ENCODE results near the gene ESPNL. TPM values are rescaled to one million over a fixed set of nuclear protein-coding genes. Genes with fewer than 3 reads are reported as not detected.

ESPNL gene
- polyA plus RNA-seq, 1 donor (not counting 4 experiments of a cell fraction or from before 2014, with no cell fraction given), result 0.16 TPM

DNA sequence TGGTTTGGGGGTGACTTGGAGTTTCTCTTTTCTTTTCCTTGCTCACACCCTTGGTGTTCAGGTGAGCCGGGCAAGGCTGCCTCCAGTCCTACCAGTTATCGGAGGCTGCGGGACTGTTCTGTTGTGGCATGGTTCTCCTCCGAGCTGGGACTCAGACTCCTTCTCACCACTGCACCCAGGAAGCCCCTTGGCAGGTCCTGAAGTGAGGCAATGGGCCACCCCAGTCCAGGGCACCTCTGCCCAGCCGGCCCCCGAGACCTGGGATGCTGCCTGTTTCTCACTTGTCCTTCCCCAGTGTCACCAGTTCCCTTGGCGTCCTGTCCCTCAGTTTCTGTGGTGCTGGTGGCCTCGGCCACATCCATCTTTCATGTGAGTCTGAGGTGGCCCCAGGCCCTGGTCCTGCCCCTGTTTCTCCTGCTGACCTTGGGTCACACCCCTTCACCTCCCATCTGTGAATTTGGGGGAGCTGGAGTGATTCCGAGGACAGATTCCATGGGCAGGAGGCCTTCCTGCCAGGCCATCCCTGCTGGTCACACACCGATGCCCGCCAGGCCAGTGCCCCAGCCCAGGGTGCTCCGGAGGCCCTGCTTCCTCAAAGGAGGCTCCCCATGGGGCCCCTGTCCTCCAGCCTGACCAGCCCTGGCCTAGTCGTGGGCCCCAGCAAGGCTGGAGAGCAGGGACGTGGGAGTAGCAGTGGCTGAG is 31.8 kb downstream of the ESPNL start:
- TF ChIP-seq CTCF (optimal IDR thresholded peaks at IDR 0.05 in 1 of 3, IDR thresholded peaks at IDR 0.05 in 1 of 3, conservative IDR thresholded peaks at IDR 0.05 in 1 of 3; ENCODE audit: extremely low read depth in 1 of 3, insufficient read depth in 2 of 3, low read length in 3 of 3) (no peak), EZH2 (IDR thresholded peaks at IDR 0.05; ENCODE audit: low read length) (no peak)
- H4K20me1 ChIP-seq (ENCODE audit: control insufficient read depth, extremely low read depth, insufficient read depth, low read length), result no peaks in the 10 kb centered on the region
- no peak overlapping the region for H3K4me2 ChIP-seq (ENCODE audit: control insufficient read depth, extremely low read depth, insufficient read depth, low read depth, low read length)
- H3K79me2 ChIP-seq (ENCODE audit: control insufficient read depth, insufficient read depth, low read length), result no peaks in the 10 kb centered on the region
- dilution Hi-C loops (cut with MboI; ENCODE audit: extremely low pct_ligation_motif_present, low sequenced_read_pairs), result no loop called here
- H2AFZ ChIP-seq (ENCODE audit: control insufficient read depth, low read length), result no peak overlapping the region
- no peaks in the 10 kb centered on the region for H3K9me3 ChIP-seq (ENCODE audit: control insufficient read depth, low read depth, low read length)
- FAIRE-seq (no peak), DNase-seq (ENCODE audit: low read depth, low spot score) (no peak)
- no peak overlapping the region for H3K4me3 ChIP-seq (ENCODE audit: control insufficient read depth in 2 of 3, extremely low read depth in 1 of 3, insufficient read depth in 2 of 3, low read depth in 1 of 3, low read length in 3 of 3)
- H3K27ac ChIP-seq (ENCODE audit: control insufficient read depth, insufficient read depth, low read length), result no peak overlapping the region
- no peaks in the 10 kb centered on the region for H3K36me3 ChIP-seq (ENCODE audit: control insufficient read depth in 2 of 2, extremely low read depth in 1 of 2, insufficient read depth in 2 of 2, low read length in 2 of 2)
- H3K9me1 ChIP-seq (ENCODE audit: control insufficient read depth, extremely low read depth, insufficient read depth, low read length), result no peaks in the 10 kb centered on the region
- H3K27me3 ChIP-seq (ENCODE audit: control insufficient read depth, extremely low read depth, insufficient read depth, low read length), result peaks cover 5% of the 10 kb centered on the region
- H3K9ac ChIP-seq (ENCODE audit: control insufficient read depth, extremely low read depth, insufficient read depth, low read length), result no peak overlapping the region
- H3K4me1 ChIP-seq (ENCODE audit: control insufficient read depth, extremely low read depth, insufficient read depth, low read length), result no peaks in the 10 kb centered on the region

GRCh38 chr2:238132463-238133450 is 32.6 kb downstream of the ESPNL start:
- H3K36me3 ChIP-seq (ENCODE audit: control insufficient read depth in 2 of 2, extremely low read depth in 1 of 2, insufficient read depth in 2 of 2, low read length in 2 of 2), result no peaks in the 10 kb centered on the region
- H3K27me3 ChIP-seq (ENCODE audit: control insufficient read depth, extremely low read depth, insufficient read depth, low read length), result peaks cover 5% of the 10 kb centered on the region
- FAIRE-seq (no peak), DNase-seq (ENCODE audit: low read depth, low spot score) (no peak)
- no peaks in the 10 kb centered on the region for H3K9me3 ChIP-seq (ENCODE audit: control insufficient read depth, low read depth, low read length)
- no peaks in the 10 kb centered on the region for H3K4me1 ChIP-seq (ENCODE audit: control insufficient read depth, extremely low read depth, insufficient read depth, low read length)
- H3K27ac ChIP-seq (ENCODE audit: control insufficient read depth, insufficient read depth, low read length), result no peak overlapping the region
- TF ChIP-seq EZH2 (IDR thresholded peaks at IDR 0.05; ENCODE audit: low read length) (no peak), CTCF (optimal IDR thresholded peaks at IDR 0.05 in 1 of 3, IDR thresholded peaks at IDR 0.05 in 1 of 3, conservative IDR thresholded peaks at IDR 0.05 in 1 of 3; ENCODE audit: extremely low read depth in 1 of 3, insufficient read depth in 2 of 3, low read length in 3 of 3) (no peak)
- no peaks in the 10 kb centered on the region for H3K79me2 ChIP-seq (ENCODE audit: control insufficient read depth, insufficient read depth, low read length)
- H3K9ac ChIP-seq (ENCODE audit: control insufficient read depth, extremely low read depth, insufficient read depth, low read length), result no peak overlapping the region
- dilution Hi-C loops (cut with MboI; ENCODE audit: extremely low pct_ligation_motif_present, low sequenced_read_pairs), result no loop called here
- H3K4me2 ChIP-seq (ENCODE audit: control insufficient read depth, extremely low read depth, insufficient read depth, low read depth, low read length), result no peak overlapping the region
- H3K4me3 ChIP-seq (ENCODE audit: control insufficient read depth in 2 of 3, extremely low read depth in 1 of 3, insufficient read depth in 2 of 3, low read depth in 1 of 3, low read length in 3 of 3), result no peak overlapping the region
- no peaks in the 10 kb centered on the region for H3K9me1 ChIP-seq (ENCODE audit: control insufficient read depth, extremely low read depth, insufficient read depth, low read length)
- no peaks in the 10 kb centered on the region for H4K20me1 ChIP-seq (ENCODE audit: control insufficient read depth, extremely low read depth, insufficient read depth, low read length)
- no peak overlapping the region for H2AFZ ChIP-seq (ENCODE audit: control insufficient read depth, low read length)
